Activated B cell treated with CpG ODN at 0.5 μM for 24 hours (primary cell): ENCODE measurements around the gene LDLRAD4. TPM values are rescaled to one million over a fixed set of nuclear protein-coding genes. Genes with fewer than 3 reads are reported as not detected.

Source experiments
- ATAC-seq: fragments of 200-7000 bp; cut with Tn5 transposase; one replicate; pipeline ENCODE4 v1.10.0; 2021; ENCODE audit warnings: low read depth, mild to moderate bottlenecking, moderate library complexity
- CTCF ChIA-PET: fragments of 350-600 bp; sonication (Branson Sonifier 250); formaldehyde crosslinking; loops from one replicate; lab custom pipeline; 2021; ENCODE audit warnings: antibody characterized with exemption; lab: Charles Lee
- POLR2A ChIA-PET: fragments of 350-600 bp; sonication (Branson Sonifier 250); formaldehyde crosslinking; loops from one replicate; lab custom pipeline; 2021; ENCODE audit warnings: antibody characterized with exemption; lab: Charles Lee
- DNase-seq: peaks from one replicate; pipeline ENCODE4 v3.0.0; 2022
- H3K27ac Mint-ChIP-seq: one replicate; pipeline ENCODE4 v1.8.0; 2020; ENCODE audit warnings: mixed read lengths
- H3K27me3 Mint-ChIP-seq: one replicate; pipeline ENCODE4 v1.8.0; 2021; ENCODE audit warnings: mixed read lengths
- H3K36me3 Mint-ChIP-seq: one replicate; pipeline ENCODE4 v1.8.0; 2021; ENCODE audit warnings: low read depth, mixed read lengths
- H3K4me1 Mint-ChIP-seq: one replicate; pipeline ENCODE4 v1.8.0; 2021; ENCODE audit warnings: mixed read lengths
- H3K4me3 Mint-ChIP-seq: one replicate; pipeline ENCODE4 v1.8.0; 2020; ENCODE audit warnings: mild to moderate bottlenecking, mixed read lengths
- H3K9me3 Mint-ChIP-seq: one replicate; pipeline ENCODE4 v1.8.0; 2020; ENCODE audit warnings: mixed read lengths
- intact Hi-C: fragments of 100-400 bp; cut with micrococcal nuclease; formaldehyde crosslinking; loops from one replicate; pipeline ENCODE4 v1.15.1; 2024
- total RNA-seq: library from RNA; stranded (reverse); gene quantifications from 2 replicates; pipeline ENCODE4 v1.2.3, GENCODE V29; 2022
- TF ChIP-seq, protein P1 (sequence below): fragments of 200-600 bp; IDR thresholded peaks from one replicate; pipeline ENCODE4 v1.8.0; 2022; ENCODE audit warnings: antibody characterized with exemption, mild to moderate bottlenecking

The LDLRAD4 gene
- total RNA-seq, 1 donor from 2014 or later = 66.9 TPM

DNA sequence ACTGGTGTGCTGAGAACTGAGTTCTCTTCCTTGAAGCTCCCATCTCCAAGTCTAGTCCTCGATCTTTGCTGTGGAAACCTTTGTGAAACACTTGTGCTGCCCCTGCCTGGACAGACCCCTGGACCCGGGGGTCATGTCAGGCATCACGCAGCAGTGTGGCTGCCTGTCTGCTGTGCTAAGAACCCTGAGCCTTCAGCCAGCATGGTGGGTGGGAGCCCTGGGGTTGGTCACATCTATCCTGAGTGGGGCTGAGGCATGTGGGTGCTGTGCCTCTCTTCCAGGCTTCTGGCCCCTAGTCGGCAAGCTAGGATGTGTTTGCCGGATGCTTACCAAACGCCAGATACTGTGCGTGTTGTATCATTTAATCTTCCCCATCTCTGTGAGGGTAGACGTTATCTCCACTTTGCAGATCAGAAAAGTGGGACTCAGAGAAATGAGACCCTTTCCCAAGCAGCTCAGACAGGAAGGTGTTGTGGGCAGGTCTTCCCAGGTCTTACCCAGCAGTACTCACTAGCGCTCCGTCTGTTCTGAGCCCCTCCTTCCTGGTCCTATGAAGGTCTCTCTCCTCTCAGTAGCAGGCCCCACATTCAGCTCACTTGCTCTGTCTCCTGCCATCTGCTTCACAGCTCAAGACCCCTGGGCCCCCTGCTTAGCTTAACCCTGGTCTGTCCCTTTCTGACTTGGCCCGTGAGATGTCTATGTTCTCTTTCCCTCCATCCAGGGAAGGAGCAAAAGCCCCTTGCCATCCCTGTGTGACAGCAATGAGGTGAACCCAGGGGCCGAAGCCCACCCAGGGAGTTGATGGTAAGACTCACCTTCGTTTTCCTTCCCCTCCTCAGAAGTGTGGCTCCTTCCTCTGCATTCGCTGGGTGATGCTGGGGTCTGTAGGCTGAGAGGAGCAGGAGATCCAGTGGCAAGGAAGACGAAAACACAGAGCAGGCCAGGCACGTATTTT is 265.0 kb downstream of the LDLRAD4 start:
- Mint-ChIP-seq H3K36me3 (peaks cover 14% of the 10 kb centered on the region), H3K4me3 (no peak overlapping the region), H3K27me3 (no peaks in the 10 kb centered on the region), H3K27ac (no peak overlapping the region), H3K4me1 (peaks cover 36% of the 10 kb centered on the region), H3K9me3 (no peaks in the 10 kb centered on the region)
- DNase-seq = no peak
- intact Hi-C loops = loop anchor here (2.0 kb wide), 1 partner anchor 19 kb away; no protein-coding TSS in a partner anchor
- ChIA-PET POLR2A (interaction anchor here (0.5 to 1.8 kb wide), 3 partner anchors 83 to 129 kb away, joined by 3 to 6 read pairs (median 4); no protein-coding TSS in a partner anchor), CTCF (no interaction called here)
- no peak for ATAC-seq
- TF ChIP-seq, protein P1, sequence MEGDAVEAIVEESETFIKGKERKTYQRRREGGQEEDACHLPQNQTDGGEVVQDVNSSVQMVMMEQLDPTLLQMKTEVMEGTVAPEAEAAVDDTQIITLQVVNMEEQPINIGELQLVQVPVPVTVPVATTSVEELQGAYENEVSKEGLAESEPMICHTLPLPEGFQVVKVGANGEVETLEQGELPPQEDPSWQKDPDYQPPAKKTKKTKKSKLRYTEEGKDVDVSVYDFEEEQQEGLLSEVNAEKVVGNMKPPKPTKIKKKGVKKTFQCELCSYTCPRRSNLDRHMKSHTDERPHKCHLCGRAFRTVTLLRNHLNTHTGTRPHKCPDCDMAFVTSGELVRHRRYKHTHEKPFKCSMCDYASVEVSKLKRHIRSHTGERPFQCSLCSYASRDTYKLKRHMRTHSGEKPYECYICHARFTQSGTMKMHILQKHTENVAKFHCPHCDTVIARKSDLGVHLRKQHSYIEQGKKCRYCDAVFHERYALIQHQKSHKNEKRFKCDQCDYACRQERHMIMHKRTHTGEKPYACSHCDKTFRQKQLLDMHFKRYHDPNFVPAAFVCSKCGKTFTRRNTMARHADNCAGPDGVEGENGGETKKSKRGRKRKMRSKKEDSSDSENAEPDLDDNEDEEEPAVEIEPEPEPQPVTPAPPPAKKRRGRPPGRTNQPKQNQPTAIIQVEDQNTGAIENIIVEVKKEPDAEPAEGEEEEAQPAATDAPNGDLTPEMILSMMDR = no peak

DNA sequence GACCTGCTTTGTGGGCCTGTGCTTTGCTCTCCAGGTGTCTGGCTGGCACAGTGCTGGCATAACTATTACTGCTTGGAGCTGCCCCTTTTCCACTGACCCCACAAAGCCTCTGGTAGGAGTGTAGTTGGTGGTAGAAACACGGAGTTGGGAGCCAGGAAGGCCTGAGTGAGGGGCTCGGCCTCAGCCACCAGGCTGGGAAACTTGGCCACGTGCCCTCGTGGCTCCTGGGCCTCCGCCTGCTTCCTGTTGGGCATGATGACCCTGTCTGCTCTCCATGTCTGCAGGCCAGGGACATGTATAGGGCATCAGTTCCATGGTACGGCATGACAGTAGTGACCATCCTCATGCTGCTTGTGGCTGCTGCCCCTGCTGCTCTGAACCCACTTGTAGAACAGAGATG is 266.6 kb downstream of the LDLRAD4 start:
- peaks cover 33% of the 10 kb centered on the region for H3K4me1 Mint-ChIP-seq
- CTCF ChIA-PET = no interaction called here

DNA sequence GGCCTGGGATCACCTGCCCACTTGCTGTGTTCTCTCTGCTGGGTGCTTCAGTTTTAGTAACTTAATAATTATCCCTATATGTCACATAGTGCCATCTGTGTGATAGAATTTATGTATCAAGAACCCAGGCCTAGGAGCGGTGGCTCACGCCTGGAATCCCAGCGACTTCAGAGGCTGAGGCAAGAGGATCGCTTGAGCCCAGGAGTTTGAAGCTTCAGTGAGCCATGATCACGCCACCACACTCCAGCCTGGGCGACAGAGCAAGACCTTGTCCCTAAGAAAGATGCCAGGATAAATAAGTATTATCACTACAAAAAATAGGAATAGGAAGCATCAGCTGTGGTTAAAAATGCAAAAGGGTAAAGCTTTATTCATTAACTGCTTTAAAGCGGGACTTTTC is 267.0 kb downstream of the LDLRAD4 start:
- TF ChIP-seq, protein P1 = no peak
- ATAC-seq = no peak
- POLR2A ChIA-PET = no interaction called here
- intact Hi-C loops = no loop called here
- peaks cover 30% of the 10 kb centered on the region for H3K4me1 Mint-ChIP-seq
- no peaks in the 10 kb centered on the region for H3K9me3 Mint-ChIP-seq
- no peak overlapping the region for H3K27ac Mint-ChIP-seq
- no peaks in the 10 kb centered on the region for H3K27me3 Mint-ChIP-seq
- H3K4me3 Mint-ChIP-seq = no peak overlapping the region
- H3K36me3 Mint-ChIP-seq = peaks cover 18% of the 10 kb centered on the region
- CTCF ChIA-PET = no interaction called here
- DNase-seq = no peak

More for the DNA sequence above, 266.6 kb downstream of the LDLRAD4 start:
- Mint-ChIP-seq H3K36me3 (peaks cover 18% of the 10 kb centered on the region), H3K4me3 (no peak overlapping the region), H3K27ac (no peak overlapping the region), H3K9me3 (no peaks in the 10 kb centered on the region), H3K27me3 (no peaks in the 10 kb centered on the region)
- ATAC-seq = no peak
- DNase-seq = no peak
- intact Hi-C loops = no loop called here
- TF ChIP-seq, protein P1 = no peak
- POLR2A ChIA-PET = no interaction called here

DNA sequence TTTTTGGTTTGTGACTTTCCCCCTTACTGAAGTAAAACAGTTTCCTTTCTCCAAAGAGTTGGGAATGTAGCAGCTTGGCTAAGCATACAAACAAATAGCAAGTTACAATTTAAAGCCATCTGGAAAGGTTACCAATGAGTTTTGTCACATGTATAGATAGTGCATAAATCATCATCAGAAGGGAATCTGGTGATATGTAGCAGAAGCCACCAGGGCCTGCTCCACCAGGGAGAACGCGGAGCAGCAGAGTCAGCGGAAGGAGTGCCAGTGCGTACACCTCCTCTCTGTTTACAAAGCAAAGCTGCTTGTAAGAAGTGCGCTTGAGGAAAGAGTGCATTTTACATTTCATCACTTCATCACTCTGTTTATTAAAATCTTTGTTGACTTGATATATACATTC is 267.7 kb downstream of the LDLRAD4 start:
- ChIA-PET POLR2A (no interaction called here), CTCF (no interaction called here)
- ATAC-seq (no peak), DNase-seq (no peak)
- peaks cover 18% of the 10 kb centered on the region for H3K36me3 Mint-ChIP-seq
- no peaks in the 10 kb centered on the region for H3K9me3 Mint-ChIP-seq
- no peak overlapping the region for H3K4me3 Mint-ChIP-seq
- intact Hi-C loops = no loop called here
- TF ChIP-seq, protein P1 = no peak
- no peak overlapping the region for H3K27ac Mint-ChIP-seq
- H3K27me3 Mint-ChIP-seq = no peaks in the 10 kb centered on the region
- peaks cover 24% of the 10 kb centered on the region for H3K4me1 Mint-ChIP-seq

DNA sequence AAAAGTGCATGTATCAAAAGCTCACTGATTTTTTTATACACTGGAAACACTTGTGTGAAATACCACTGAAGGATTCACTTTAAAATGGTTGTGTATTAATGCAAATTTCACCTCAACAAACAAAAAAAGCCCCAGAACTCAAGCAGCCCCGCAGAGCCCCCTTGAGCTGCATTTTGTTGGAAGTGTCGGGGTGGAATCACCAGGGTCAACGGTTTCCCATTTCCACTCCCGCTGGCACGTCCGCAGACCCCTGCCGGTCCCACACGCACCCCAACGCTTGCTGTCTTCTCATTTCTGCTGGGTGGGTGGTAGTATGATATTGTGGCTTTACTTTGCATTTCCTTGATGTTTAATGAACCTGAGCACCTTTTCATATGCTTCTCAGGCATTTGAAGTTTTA is 268.1 kb downstream of the LDLRAD4 start:
- intact Hi-C loops = no loop called here
- CTCF ChIA-PET = no interaction called here
- Mint-ChIP-seq H3K27me3 (no peaks in the 10 kb centered on the region), H3K9me3 (no peaks in the 10 kb centered on the region), H3K4me1 (peaks cover 20% of the 10 kb centered on the region), H3K27ac (no peak overlapping the region), H3K36me3 (peaks cover 18% of the 10 kb centered on the region), H3K4me3 (no peak overlapping the region)
- DNase-seq (no peak), ATAC-seq (no peak)
- TF ChIP-seq, protein P1 = no peak
- POLR2A ChIA-PET = no interaction called here
